Measurements from ENCODE around the gene PIGQ. TPM values are rescaled to one million over a fixed set of nuclear protein-coding genes. Genes with fewer than 3 reads are reported as not detected.

The PIGQ gene
- total and polyA plus RNA-seq, 2 of the 4 experiments (the other 2 are of a cell fraction) = 5.9 to 36.8 TPM

GRCh38 chr16:593807-594206, 24.0 kb downstream of the PIGQ start:
- Histone ChIP-seq H4K91ac (ENCODE audit: insufficient read depth, low read depth, low read length) (no peak overlapping the region), H2AK5ac (ENCODE audit: low read depth, low read length) (no peak overlapping the region), H2BK15ac (ENCODE audit: low read depth, low read length) (no peak overlapping the region), H3K4ac (ENCODE audit: low read depth, low read length) (no peak overlapping the region), H4K8ac (ENCODE audit: low read depth in 2 of 2, low read length in 2 of 2) (no peak overlapping the region), H4K20me1 (ENCODE audit: insufficient read depth, low read length) (peaks cover 59% of the 10 kb centered on the region), H2BK120ac (ENCODE audit: low read depth, low read length) (no peak overlapping the region), H3K4me3 (ENCODE audit: insufficient read depth, low read depth, low read length) (no peak overlapping the region), H2BK5ac (ENCODE audit: low read depth, low read length, poor library complexity, severe bottlenecking) (no peak overlapping the region), H3K4me2 (ENCODE audit: low read depth, low read length) (no peak overlapping the region), H4K5ac (ENCODE audit: low read depth, low read length) (no peak overlapping the region), H3K18ac (ENCODE audit: low read depth, low read length) (no peak overlapping the region), H3K9ac (ENCODE audit: low read depth, low read length) (no peak overlapping the region), H3K23ac (ENCODE audit: low read depth, low read length) (no peak overlapping the region), H2AFZ (replicated peaks; ENCODE audit: low read length, poor library complexity) (peak overlapping the region; percentile 58), H3K4me1 (ENCODE audit: control insufficient read depth, insufficient read depth, low read length) (peaks cover 7% of the 10 kb centered on the region; the same call in 1 of the 2 replicates), H3K9me3 (ENCODE audit: control insufficient read depth, insufficient read depth, low read length) (no peaks in the 10 kb centered on the region), H2AK9ac (replicated peaks; ENCODE audit: low read depth, low read length, poor library complexity) (no peak overlapping the region), H3K27ac (ENCODE audit: insufficient read depth, low read length) (no peak overlapping the region), H2BK20ac (ENCODE audit: low read depth, low read length) (no peak overlapping the region), H3K36me3 (ENCODE audit: control insufficient read depth, insufficient read depth, low read length) (peaks cover 5% of the 10 kb centered on the region; the same call in 1 of the 2 replicates), H3K27me3 (ENCODE audit: control insufficient read depth, insufficient read depth, low read length) (no peaks in the 10 kb centered on the region), H3K14ac (replicated peaks; ENCODE audit: low read depth, low read length) (no peak overlapping the region), H3K56ac (ENCODE audit: extremely low read depth, insufficient read depth, low read length) (no peak overlapping the region), H3K79me1 (ENCODE audit: low read depth in 1 of 2, low read length in 2 of 2) (peaks cover 23 to 76% of the 10 kb centered on the region in 2 experiments; a peak in 3 of 4 replicates), H3K9me1 (ENCODE audit: insufficient read depth, low read length) (peaks cover 12% of the 10 kb centered on the region; the same call in 1 of the 2 replicates)
- WGBS, 2 experiments (ENCODE audit: extremely low coverage in 2 of 2, insufficient read length in 1 of 2) = 89% methylated on average over 3 of the region's 16 CpGs; no CpG with 5 or more reads in 1 of the 2 experiments
- no peak for DNase-seq
- ChIA-PET CTCF (no interaction called here), POLR2A (ENCODE audit: unreplicated experiment) (no interaction called here)
- ATAC-seq (ENCODE audit: low read depth) = no peak
- dilution Hi-C loops (cut with HindIII; ENCODE audit: low sequenced_read_pairs, unreplicated experiment) (no loop called here), intact Hi-C loops (cut with micrococcal nuclease) (no loop called here), in situ Hi-C loops (cut with MboI; ENCODE audit: low sequenced_read_pairs) (no loop called here)
- no peak for TF ChIP-seq CTCF (conservative IDR thresholded peaks at IDR 0.05; ENCODE audit: low read depth, low read length)
- no peak for TF ChIP-seq RCOR1 (IDR thresholded peaks at IDR 0.05; ENCODE audit: insufficient replicate concordance, low read length)
- TF ChIP-seq CHD1 (IDR thresholded peaks at IDR 0.05; ENCODE audit: low read depth, low read length) = no peak
- TF ChIP-seq ELK1 (IDR thresholded peaks at IDR 0.05; ENCODE audit: borderline replicate concordance, low read depth, low read length) = no peak
- no peak for TF ChIP-seq RAD21 (IDR thresholded peaks at IDR 0.05; ENCODE audit: low read length)
- TF ChIP-seq BHLHE40 (IDR thresholded peaks at IDR 0.05; ENCODE audit: low read depth, low read length) = no peak
- no peak for TF ChIP-seq RFX5 (IDR thresholded peaks at IDR 0.05; ENCODE audit: low read depth, low read length)
- TF ChIP-seq FOS (IDR thresholded peaks at IDR 0.05; ENCODE audit: low read depth, low read length) = no peak
- no peak for TF ChIP-seq SMC3 (IDR thresholded peaks at IDR 0.05; ENCODE audit: low read depth, low read length)
- no peak for TF ChIP-seq POLR2A (IDR thresholded peaks at IDR 0.05; ENCODE audit: low read depth, low read length)
- TF ChIP-seq MAFK (IDR thresholded peaks at IDR 0.05; ENCODE audit: low read depth, low read length) = no peak
- TF ChIP-seq CEBPB (IDR thresholded peaks at IDR 0.05; ENCODE audit: low read depth, low read length) = no peak
- no peak for TF ChIP-seq MAZ (IDR thresholded peaks at IDR 0.05; ENCODE audit: borderline replicate concordance, low read depth, low read length)
- no peak for TF ChIP-seq USF2 (IDR thresholded peaks at IDR 0.05; ENCODE audit: low read depth, low read length)
- TF ChIP-seq NFE2L2 (IDR thresholded peaks at IDR 0.05; ENCODE audit: low read depth, low read length) = no peak
- no peak for TF ChIP-seq MXI1 (IDR thresholded peaks at IDR 0.05; ENCODE audit: borderline replicate concordance, low read depth, low read length)
- no TSS peak for BruUV-seq (replicated peaks)

All from IMR-90 (cell line).